ENCODE data around the gene DUOXA1. TPM values are rescaled to one million over a fixed set of nuclear protein-coding genes. Genes with fewer than 3 reads are reported as not detected.
"Not testable (repeated sequence)": the region's sequence is repeated elsewhere in the genome, so short reads cannot be mapped to it uniquely, and the experiment has no call there.

Gene DUOXA1
- total RNA-seq, 1 donor from 2014 or later = 6.6 TPM

DNA sequence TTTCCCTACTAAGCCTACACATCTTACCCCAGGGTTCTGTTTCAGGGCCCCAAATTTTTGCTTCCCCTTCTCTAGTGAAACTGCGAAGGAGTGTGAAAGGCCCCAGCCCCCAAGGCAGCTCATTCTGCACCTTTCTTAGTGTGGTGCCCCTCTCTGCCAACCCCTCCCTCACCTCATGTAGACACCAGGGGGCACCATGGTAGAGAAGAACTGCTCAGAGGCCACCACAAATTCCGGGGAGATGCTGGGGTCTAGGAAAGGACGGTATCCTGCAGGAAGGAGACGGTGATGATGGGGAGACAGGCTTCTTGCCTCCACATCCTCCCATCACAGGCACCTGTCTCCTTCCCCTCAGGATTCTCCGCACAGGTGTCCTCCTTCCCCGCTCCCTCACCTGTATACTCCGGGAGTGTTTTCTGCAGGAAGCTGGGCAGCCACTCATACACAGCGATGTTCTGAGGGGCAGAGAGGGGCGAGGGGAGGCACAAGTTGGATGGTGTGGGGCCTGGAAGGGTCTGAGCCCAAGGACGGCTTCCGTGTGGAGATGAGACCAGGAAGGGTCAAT is 19.3 kb downstream of the DUOXA1 start:
- DNase-seq (ENCODE audit: low spot score in 2 of 2, unreplicated experiment in 2 of 2) = no peak
- Mint-ChIP-seq H3K27ac (no peak overlapping the region), H3K4me1 (peaks cover 14% of the 10 kb centered on the region), H3K4me3 (no peak overlapping the region), H3K9me3 (no peaks in the 10 kb centered on the region), H3K27me3 (ENCODE audit: low read depth) (peaks cover 83% of the 10 kb centered on the region), H3K36me3 (no peaks in the 10 kb centered on the region)
- TF ChIP-seq, protein P1, sequence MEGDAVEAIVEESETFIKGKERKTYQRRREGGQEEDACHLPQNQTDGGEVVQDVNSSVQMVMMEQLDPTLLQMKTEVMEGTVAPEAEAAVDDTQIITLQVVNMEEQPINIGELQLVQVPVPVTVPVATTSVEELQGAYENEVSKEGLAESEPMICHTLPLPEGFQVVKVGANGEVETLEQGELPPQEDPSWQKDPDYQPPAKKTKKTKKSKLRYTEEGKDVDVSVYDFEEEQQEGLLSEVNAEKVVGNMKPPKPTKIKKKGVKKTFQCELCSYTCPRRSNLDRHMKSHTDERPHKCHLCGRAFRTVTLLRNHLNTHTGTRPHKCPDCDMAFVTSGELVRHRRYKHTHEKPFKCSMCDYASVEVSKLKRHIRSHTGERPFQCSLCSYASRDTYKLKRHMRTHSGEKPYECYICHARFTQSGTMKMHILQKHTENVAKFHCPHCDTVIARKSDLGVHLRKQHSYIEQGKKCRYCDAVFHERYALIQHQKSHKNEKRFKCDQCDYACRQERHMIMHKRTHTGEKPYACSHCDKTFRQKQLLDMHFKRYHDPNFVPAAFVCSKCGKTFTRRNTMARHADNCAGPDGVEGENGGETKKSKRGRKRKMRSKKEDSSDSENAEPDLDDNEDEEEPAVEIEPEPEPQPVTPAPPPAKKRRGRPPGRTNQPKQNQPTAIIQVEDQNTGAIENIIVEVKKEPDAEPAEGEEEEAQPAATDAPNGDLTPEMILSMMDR (IDR thresholded peaks at IDR 0.05; ENCODE audit: unreplicated experiment) = no peak

DNA sequence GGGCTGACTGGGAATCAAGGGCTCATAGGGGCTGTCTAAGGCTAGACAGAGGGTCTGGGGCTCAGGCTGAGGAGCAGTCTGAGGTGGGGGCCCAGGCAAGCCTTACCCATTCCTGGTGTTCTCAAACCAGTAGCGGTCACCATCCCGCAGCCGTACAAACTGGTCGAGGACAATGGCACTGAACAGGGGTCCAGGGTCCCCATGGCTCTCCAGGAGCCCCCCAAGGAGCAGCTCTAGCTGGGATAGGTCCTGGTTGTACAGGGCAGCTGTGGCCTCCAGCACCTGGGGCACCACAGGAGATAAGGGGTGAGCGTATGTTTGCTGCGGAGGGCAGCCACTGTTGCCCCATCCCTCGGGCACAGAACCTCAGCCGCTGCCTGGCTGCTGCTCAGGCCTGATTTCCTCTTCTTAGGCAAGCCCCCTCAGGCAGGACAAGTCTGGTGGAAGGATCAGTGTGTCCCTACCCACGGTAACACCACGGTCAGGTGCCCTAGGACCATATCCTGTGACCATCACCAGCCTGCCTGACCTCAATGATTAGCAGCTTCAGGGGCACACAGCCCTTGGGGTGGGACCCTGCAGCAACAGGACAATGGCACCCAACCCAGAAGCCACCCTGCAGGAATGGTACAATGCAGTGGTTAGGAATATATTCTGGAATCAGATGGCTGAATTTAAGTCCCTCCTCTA is 21.6 kb downstream of the DUOXA1 start:
- H3K27ac Mint-ChIP-seq = no peak overlapping the region
- H3K4me3 Mint-ChIP-seq = no peak overlapping the region
- peaks cover 7% of the 10 kb centered on the region for H3K4me1 Mint-ChIP-seq
- H3K36me3 Mint-ChIP-seq = no peaks in the 10 kb centered on the region
- no peaks in the 10 kb centered on the region for H3K9me3 Mint-ChIP-seq
- DNase-seq (ENCODE audit: low spot score in 2 of 2, unreplicated experiment in 2 of 2) = peak in 1 of 2 experiments; percentile 12
- TF ChIP-seq, protein P1 (IDR thresholded peaks at IDR 0.05; ENCODE audit: unreplicated experiment) = no peak
- H3K27me3 Mint-ChIP-seq (ENCODE audit: low read depth) = peaks cover 81% of the 10 kb centered on the region

DNA sequence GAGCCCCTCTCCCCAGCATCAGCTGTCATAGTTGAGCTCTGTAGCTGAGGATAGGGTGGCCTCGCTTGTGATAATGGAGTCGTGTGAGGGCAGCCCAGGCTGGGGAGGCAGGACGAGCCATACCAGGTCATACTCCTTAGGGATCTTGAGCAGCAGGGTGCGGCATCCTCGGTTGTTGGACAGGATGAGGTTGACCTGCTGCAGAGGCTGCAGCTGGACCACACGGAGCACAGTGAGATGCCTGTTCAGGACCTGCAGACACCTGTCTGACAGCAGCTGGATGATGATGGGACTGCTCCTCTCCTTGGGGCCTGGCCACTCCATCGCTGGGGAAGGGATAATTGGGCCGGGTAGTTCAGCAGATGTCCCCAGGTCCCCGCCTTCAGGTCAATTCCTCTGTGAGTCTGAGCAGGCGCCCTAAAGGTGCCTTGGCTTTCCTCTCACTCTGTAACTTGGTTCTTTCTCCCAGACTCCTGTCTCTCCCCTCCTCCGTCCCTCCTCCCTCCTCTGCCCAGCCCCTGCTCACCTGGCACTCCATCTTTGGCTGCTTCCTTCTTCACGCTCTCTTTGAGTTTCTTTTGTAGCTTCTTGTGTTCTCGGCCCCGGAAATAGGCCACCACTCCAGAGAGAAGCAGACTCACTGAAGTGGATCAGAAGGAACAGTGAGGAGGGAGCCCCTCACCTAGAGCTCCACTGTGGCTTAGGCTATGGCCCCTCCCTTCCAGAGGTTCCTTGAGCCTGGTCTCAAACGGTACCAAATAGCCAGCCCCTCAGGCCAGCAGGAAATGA is 23.5 kb downstream of the DUOXA1 start:
- no peak overlapping the region for H3K4me3 Mint-ChIP-seq

DNA sequence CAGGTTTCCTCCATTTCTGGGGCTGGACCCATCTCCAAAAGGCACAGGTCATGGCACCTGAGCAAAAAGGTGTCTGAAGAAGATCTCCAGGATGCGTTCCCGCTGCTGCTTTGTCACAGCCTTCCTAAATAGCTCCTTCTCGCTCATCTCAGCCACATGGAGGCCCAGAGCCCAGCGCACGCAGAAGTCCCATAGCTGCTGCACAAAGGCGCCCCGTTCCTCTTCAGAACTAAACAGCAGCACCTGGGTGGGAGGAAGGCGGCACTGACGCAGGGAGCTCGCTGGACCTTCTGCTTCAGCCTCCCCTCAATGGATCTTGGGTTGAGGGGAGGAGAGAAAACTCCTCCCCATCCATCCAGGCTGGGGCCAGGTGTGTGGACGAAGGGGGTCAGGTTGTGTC is 24.1 kb downstream of the DUOXA1 start:
- Mint-ChIP-seq H3K9me3 (no peaks in the 10 kb centered on the region), H3K27me3 (ENCODE audit: low read depth) (peaks cover 81% of the 10 kb centered on the region), H3K36me3 (no peaks in the 10 kb centered on the region), H3K4me3 (no peak overlapping the region), H3K27ac (no peak overlapping the region), H3K4me1 (no peaks in the 10 kb centered on the region)
- DNase-seq (ENCODE audit: low spot score in 2 of 2, unreplicated experiment in 2 of 2) = no peak
- TF ChIP-seq, protein P1 (IDR thresholded peaks at IDR 0.05; ENCODE audit: unreplicated experiment) = no peak

More for the DNA sequence above, 23.5 kb downstream of the DUOXA1 start:
- Mint-ChIP-seq H3K9me3 (no peaks in the 10 kb centered on the region), H3K27ac (no peak overlapping the region), H3K27me3 (ENCODE audit: low read depth) (peaks cover 77% of the 10 kb centered on the region), H3K36me3 (no peaks in the 10 kb centered on the region), H3K4me1 (no peaks in the 10 kb centered on the region)
- TF ChIP-seq, protein P1 (IDR thresholded peaks at IDR 0.05; ENCODE audit: unreplicated experiment) = no peak
- DNase-seq (ENCODE audit: low spot score in 2 of 2, unreplicated experiment in 2 of 2) = no peak

DNA sequence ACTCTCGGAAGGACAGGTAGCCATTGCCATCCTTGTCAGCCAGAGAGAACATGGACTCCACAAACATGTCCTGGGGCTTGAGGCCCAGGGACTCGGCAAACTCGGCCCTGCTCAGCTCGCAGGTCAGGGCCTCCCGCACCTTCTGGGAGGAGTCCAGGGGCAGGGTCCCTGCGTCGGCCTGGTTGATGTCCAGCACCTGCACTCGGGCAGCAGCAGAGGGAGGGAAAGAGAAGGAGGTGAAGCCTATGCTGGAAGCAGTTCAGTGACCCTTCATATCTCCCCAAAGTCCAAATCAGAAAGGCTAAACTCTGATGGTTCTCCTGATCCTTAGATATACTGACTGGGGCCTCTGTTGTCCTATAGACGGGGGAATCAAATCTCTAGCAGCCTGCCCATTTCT is 25.5 kb downstream of the DUOXA1 start:
- H3K27ac Mint-ChIP-seq; H3K4me1 Mint-ChIP-seq; H3K36me3 Mint-ChIP-seq; H3K4me3 Mint-ChIP-seq; DNase-seq (ENCODE audit: low spot score in 2 of 2, unreplicated experiment in 2 of 2); H3K9me3 Mint-ChIP-seq: not testable (repeated sequence)
- peaks cover 73% of the 10 kb centered on the region for H3K27me3 Mint-ChIP-seq (ENCODE audit: low read depth)

DNA sequence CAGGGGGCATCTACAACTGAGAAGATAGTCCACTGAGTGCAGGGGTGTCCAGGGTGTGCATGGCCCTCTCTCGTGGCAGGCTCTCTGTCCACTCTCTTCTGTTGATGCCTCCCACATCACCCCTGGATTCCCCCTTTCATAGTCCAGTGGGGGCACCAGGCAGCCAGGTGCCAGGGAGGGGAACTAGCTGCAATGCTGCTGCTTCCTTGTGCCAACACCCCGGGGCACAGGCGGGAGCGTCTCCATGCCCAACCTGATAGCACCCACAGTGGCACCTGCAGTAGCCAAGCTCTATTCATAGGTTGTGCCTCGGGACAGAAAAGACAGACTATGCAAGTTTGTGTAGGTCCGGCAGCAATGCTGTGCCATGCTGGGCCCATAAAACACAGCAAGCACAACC is 27.5 kb downstream of the DUOXA1 start:
- Mint-ChIP-seq H3K27ac (no peak overlapping the region), H3K27me3 (ENCODE audit: low read depth) (peaks cover 68% of the 10 kb centered on the region)

More for the DNA sequence above, 27.5 kb downstream of the DUOXA1 start:
- no peaks in the 10 kb centered on the region for H3K4me1 Mint-ChIP-seq
- no peak overlapping the region for H3K4me3 Mint-ChIP-seq
- no peaks in the 10 kb centered on the region for H3K36me3 Mint-ChIP-seq
- no peak for DNase-seq (ENCODE audit: low spot score in 2 of 2, unreplicated experiment in 2 of 2)
- no peaks in the 10 kb centered on the region for H3K9me3 Mint-ChIP-seq
- TF ChIP-seq, protein P1 (IDR thresholded peaks at IDR 0.05; ENCODE audit: unreplicated experiment) = no peak

Measured in mesothelial cell of epicardium (in vitro differentiated cells).